Fibroblast of skin of left quadriceps (primary cell): ENCODE measurements around the gene CARD11.
"Not testable (repeated sequence)": the region's sequence is repeated elsewhere in the genome, so short reads cannot be mapped to it uniquely, and the experiment has no call there.

Source experiments
- DNase-seq, 2 experiments: peaks; one replicate each; pipeline ENCODE4 v3.0.0-alpha.2; 2013; ENCODE audit warnings: low read depth in 2 of 2

The CARD11 gene

DNA sequence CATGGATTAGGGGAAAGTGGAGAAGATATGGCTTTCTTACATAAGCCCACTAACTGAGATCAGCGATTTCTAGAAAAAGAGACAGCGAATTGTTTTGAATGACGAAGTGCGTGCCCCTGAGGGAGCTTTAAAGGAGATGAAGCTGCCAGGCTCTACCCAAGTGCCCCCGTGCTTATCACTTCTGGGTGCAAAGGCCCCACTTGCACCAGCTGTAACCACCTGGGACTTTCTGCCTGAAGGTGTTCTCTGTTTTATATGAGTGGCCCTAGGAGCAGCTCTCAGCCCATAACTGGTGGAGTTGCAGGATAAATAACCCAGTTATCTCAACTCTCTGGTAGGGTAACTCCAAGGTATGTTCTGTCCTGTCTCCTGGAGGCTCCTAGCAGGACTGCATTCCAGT lies 20.4 kb upstream of the CARD11 start:
- DNase-seq: no peak

DNA sequence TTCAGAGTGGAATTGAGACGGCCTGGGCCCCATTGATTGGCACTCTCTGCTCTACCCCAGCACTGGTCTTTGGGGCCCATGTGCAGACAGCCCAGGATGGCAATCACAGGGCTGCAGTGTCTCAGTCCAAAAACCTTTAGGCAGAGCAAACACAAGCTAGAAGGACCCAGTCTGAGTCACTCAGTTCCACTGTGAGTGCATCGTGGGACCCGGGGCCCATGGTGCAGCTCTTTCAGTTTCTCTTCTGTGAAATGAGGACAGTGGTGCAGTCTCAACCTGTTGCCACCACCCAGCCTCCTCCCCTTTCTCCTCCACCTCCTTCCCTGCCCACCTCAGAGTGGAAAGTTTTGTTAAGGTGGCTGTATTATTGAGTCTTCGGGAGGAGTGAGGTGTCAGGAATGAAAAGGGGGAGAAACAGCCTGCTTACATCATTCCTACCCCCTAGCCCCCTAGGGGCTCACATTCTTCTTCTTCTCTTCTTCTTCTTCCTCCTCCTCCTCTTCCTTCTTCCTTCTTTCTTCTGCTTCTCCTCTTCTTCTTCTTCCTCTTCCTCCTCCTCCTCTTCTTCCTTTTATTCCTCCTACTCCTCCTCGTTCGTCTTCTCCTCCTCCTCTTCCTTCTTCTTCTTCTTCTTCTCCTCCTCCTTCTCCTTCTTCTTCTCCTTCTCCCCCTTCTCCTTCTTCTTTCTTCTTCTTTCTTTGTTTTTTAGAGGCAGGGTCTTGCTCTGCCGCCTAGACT lies 19.5 kb upstream of the CARD11 start:
- DNase-seq: no peak

DNA sequence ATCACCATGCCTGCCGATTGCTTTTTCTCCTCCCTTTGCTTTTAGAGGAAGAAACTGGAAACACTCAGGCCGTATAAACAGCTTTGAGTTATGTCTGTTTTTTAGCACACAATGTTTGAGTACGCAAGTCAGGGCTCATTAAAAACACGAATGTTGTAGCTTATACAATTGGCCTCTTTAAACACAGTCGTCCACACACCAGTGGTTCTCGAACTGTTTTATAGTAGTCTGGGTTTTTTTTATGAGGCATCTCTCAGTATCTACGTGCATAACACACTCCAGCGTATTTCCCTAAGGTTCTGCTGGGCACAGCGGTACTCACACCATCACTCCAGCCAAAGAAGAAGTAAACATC lies 13.4 kb upstream of the CARD11 start:
- no peak for DNase-seq

GRCh38 chr7:3056234-3057065 lies 12.8 kb upstream of the CARD11 start:
- DNase-seq: no peak

DNA sequence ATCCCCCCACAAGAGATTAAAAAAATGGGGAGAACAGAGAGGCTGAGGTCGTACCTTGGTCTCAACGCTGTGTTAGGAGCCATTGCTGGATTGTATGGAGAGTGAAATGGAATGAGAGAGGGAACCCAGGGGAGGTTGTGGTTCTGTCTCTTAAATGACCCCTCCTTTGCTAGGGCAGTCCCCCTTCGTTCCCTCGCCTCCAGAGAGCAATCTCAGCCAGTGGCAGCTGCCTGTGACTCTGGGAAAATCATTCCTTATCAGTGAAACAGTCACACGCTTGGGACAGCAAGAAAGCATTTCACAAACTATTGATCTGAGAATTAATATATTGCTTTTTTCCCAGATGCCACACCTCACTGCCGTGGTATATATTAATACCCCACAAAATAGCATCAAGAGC lies 12.0 kb upstream of the CARD11 start:
- DNase-seq: no peak

- no peak for DNase-seq
Measured at GRCh38 chr7:3042861-3043489, 692 bp downstream of the CARD11 start.

DNA sequence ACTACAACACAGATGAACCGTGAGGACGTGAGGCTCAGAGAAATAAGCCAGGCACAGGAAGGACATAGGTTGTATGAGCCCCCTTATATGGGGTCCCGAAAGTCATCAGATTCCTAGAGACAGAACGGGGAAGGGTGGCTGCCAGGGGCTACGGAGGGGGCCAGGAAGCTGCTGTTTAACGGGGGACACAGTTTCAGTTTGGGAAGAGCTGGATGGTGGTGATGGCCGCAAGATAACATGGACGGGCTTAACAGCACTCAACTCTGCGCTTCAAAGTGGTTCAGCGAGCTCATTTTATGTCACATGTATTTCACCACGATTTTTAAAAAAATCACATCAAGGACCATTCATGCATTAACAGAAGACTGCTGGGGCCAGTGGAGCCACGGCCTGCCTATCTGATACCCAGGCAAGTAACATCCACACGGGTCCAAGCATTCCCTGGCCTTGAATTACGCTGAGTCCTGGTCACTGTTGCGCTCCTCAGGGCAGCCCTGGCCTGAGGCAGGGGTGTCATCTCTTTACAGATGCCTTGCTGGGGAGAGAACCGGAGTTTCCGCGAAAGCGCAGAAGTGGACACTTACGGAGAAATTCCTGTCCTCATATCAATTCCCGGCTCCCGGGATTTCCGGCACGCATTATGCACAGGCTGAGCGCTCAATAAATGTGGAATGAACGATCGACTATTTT lies 1.5 kb downstream of the CARD11 start:
- DNase-seq: no peak

- no peak for DNase-seq
Measured at GRCh38 chr7:3039787-3040186, 3.9 kb downstream of the CARD11 start.

DNA sequence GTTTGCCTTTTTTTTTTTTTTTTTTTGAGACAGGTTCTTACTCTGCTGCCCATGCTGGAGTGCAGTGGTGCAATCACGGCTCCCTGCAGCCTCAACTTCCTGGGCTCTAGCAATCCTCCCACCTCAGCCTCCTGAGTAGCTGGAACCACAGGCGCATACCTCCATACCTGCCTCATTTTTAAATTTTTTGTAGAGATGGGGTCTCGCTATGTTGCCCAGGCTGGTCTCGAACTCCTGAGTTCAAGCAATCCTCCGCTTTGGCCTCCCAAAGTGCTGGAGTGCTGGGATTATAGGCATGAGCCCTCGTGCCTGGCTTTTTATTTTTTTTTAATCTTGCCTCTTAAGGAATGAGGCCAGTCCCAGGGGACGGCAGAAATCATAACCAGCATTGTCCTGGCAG lies 5.7 kb downstream of the CARD11 start:
- not testable (repeated sequence) for DNase-seq

DNA sequence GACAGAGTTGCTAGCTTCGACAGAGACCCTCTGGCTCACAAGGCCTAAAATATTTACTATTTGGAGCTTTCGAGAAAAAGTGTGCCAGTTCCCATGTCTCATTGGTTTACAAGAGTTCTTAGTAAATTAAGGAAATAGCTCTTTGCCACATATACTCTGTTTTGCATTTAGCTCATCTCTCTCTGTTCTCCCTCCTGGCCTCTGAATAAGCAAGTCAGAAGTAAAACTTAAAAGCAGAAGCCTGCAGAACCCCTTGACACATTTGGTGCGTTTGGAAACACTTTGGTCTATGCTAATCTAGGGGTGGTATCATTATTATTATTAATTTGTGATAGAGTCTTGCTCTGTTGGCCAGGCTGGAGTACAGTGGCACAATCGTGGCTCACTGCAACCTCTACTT lies 6.4 kb downstream of the CARD11 start:
- DNase-seq: no peak

- DNase-seq: no peak
Measured at GRCh38 chr7:3034591-3035150, 9.0 kb downstream of the CARD11 start.

- no peak for DNase-seq
Measured at GRCh38 chr7:3033581-3033980, 10.1 kb downstream of the CARD11 start.

GRCh38 chr7:3033136-3033535 lies 10.5 kb downstream of the CARD11 start:
- no peak for DNase-seq

- no peak for DNase-seq
Measured at GRCh38 chr7:3032256-3032655, 11.4 kb downstream of the CARD11 start.

DNA sequence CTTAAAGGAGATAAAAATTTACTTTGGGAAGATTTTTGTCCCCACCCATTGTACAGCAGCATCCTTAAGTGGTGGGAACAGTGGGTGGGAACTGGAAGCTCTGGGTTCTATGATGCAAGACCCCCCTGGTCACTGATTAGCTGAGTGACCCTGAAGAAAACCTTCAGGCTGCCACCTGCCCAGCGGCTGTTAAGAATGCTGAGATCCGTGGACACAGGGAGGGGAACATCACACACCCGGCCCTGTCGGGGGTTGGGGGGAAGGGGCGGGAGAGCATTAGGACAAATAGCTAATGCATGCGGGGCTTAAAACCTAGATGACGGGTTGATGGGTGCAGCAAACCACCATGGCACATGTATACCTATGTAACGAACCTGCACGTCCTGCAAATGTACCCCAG lies 14.5 kb downstream of the CARD11 start:
- DNase-seq: no peak

DNA sequence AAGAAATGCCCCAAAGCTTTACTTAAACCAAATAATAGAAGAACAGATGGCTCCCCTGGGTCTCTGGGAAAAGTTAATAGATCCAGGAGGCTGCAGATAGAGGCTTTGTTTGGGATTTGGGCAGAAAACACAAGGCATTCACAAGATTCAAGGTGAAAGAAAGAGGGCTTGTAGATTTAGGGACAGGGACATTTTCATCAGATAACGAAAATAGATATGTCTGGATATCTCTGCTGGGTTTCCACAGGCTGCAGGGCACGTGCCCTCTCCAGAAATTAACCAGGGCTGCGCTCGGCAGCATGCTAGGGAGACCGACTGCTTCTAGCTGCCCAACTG lies 14.9 kb downstream of the CARD11 start:
- no peak for DNase-seq

GRCh38 chr7:3028071-3028757 lies 15.5 kb downstream of the CARD11 start:
- no peak for DNase-seq

DNA sequence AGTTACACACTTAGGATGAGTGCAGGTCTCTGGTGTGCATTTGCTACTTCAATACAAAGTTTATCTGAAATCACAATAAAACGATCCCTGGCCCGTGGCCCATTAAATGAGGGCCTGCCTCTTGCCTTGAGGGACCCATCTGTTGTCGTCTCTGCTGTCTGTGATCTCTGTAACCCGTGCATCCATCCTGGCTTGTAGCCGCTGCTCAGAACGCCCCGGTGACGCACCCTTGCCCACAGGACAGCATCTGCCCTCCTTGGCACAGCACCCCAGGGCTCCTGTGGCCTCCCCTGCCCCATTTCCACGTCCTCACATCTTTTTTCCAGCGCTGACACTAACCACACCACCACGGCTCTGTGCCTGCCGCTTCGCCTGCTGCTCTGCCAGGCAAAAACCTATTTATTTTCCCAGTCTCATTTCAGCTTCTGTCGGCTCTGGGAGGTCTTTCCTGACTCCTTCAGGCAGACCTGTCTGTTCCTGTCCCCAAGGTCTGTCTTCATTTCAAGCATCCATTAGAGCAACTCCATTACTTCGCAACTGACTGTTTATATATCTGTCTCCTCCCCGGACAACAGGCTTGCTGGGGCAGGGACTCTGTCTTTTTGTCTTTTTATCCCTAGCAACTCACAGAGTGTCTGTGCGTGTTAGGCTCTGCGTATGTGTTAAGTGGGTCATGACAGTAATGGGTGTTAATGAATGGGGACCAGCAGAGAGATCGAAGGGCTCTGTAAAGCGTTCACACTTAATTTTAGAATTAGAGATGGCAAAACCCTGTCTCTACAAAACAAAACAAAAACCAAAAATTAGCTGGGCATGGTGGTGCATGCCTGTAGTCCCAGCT lies 16.4 kb downstream of the CARD11 start:
- no peak for DNase-seq

GRCh38 chr7:3025616-3026015 lies 18.1 kb downstream of the CARD11 start:
- no peak for DNase-seq

DNA sequence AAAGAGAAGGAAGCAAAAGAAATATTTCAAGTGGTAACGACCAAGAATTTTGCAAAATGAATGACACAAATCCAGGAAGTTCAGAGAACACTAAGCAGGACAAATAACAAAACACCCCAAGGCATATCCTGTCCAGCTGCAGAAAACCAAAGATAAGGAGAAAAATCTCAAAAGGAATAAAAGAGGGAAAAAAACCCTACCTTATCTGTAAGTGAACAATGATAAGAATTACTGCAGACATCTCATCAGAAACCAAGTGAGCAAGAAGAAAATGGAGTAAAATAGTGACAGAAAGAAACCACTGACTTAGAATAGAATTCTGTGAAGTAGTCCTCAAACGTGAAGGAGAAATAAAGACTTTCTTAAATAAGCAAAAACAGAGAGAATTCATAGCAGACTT lies 21.8 kb downstream of the CARD11 start:
- DNase-seq: no peak

GRCh38 chr7:3021224-3021623 lies 22.4 kb downstream of the CARD11 start:
- not testable (repeated sequence) for DNase-seq
